WTC11 (cell line): ENCODE measurements around the gene KRT9.

Experiments used
- ATF6 ChIP-seq: sonication (generic); formaldehyde crosslinking; IDR thresholded peaks from 2 replicates; pipeline ENCODE4 v1.8.1; 2023; ENCODE audit warnings: mild to moderate bottlenecking, missing genetic modification reagents
- CREB1 ChIP-seq: sonication (generic); formaldehyde crosslinking; IDR thresholded peaks from 2 replicates; pipeline ENCODE4 v1.8.0; 2023; ENCODE audit warnings: mild to moderate bottlenecking, missing genetic modification reagents
- FOXJ3 ChIP-seq: sonication (generic); formaldehyde crosslinking; IDR thresholded peaks from 2 replicates; pipeline ENCODE4 v1.9.0; 2021; ENCODE audit warnings: missing genetic modification reagents, mild to moderate bottlenecking, borderline replicate concordance
- FOXK1 ChIP-seq: sonication (generic); formaldehyde crosslinking; IDR thresholded peaks from 2 replicates; pipeline ENCODE4 v1.8.0; 2022; ENCODE audit warnings: mild to moderate bottlenecking, moderate library complexity, missing genetic modification reagents
- FOXP4 ChIP-seq: sonication (generic); formaldehyde crosslinking; IDR thresholded peaks from 2 replicates; pipeline ENCODE4 v1.8.0; 2022; ENCODE audit warnings: mild to moderate bottlenecking, missing genetic modification reagents
- GABPB1 ChIP-seq: sonication (generic); formaldehyde crosslinking; IDR thresholded peaks from 2 replicates; pipeline ENCODE4 v1.8.1; 2023; ENCODE audit warnings: mild to moderate bottlenecking, missing genetic modification reagents
- NR1H2 ChIP-seq: sonication (generic); formaldehyde crosslinking; IDR thresholded peaks from 2 replicates; pipeline ENCODE4 v1.9.0; 2021; ENCODE audit warnings: mild to moderate bottlenecking, moderate library complexity, missing genetic modification reagents
- RELA ChIP-seq: sonication (generic); formaldehyde crosslinking; IDR thresholded peaks from 2 replicates; pipeline ENCODE4 v1.8.1; 2022; ENCODE audit warnings: missing genetic modification reagents, mild to moderate bottlenecking, borderline replicate concordance
- SP1 ChIP-seq: sonication (generic); formaldehyde crosslinking; conservative IDR thresholded peaks from 2 replicates; pipeline ENCODE4 v1.8.1; 2022; ENCODE audit warnings: missing genetic modification reagents
- TEAD1 ChIP-seq: sonication (generic); formaldehyde crosslinking; IDR thresholded peaks from 2 replicates; pipeline ENCODE4 v1.8.0; 2022; ENCODE audit warnings: mild to moderate bottlenecking, missing genetic modification reagents
- TEAD4 ChIP-seq: sonication (generic); formaldehyde crosslinking; IDR thresholded peaks from 2 replicates; pipeline ENCODE4 v1.8.0; 2022; ENCODE audit warnings: mild to moderate bottlenecking, missing genetic modification reagents
- TF ChIP-seq, protein P1 (sequence below): fragments of 200-600 bp; IDR thresholded peaks from 2 replicates; pipeline ENCODE4 v1.8.0; 2022; ENCODE audit warnings: antibody characterized with exemption

DNA sequence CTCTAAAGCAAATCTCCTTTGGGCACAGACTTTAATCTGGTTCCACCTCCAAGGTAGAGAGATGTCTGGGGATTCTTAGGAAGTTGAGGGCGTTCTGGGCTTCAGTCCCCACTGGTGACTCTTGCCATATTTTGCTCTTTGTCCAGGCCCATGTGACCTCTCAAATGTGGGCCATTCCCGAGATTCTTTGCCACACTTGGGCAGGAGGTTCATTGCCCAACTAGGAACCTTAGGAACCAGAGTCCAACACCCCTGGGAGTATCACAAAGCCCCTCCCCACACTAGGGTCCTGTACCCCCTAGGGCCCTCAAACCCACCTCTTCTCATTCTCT lies 8.4 kb upstream of the KRT9 start:
- TF ChIP-seq FOXP4 (no peak), TEAD1 (no peak), FOXK1 (no peak), FOXJ3 (CRISPR knock-in tag) (no peak), RELA (CRISPR knock-in tag) (no peak), NR1H2 (CRISPR knock-in tag) (no peak), ATF6 (CRISPR knock-in tag) (no peak), TEAD4 (no peak), GABPB1 (CRISPR knock-in tag) (no peak), SP1 (CRISPR knock-in tag) (no peak), CREB1 (no peak)
- TF ChIP-seq, protein P1, sequence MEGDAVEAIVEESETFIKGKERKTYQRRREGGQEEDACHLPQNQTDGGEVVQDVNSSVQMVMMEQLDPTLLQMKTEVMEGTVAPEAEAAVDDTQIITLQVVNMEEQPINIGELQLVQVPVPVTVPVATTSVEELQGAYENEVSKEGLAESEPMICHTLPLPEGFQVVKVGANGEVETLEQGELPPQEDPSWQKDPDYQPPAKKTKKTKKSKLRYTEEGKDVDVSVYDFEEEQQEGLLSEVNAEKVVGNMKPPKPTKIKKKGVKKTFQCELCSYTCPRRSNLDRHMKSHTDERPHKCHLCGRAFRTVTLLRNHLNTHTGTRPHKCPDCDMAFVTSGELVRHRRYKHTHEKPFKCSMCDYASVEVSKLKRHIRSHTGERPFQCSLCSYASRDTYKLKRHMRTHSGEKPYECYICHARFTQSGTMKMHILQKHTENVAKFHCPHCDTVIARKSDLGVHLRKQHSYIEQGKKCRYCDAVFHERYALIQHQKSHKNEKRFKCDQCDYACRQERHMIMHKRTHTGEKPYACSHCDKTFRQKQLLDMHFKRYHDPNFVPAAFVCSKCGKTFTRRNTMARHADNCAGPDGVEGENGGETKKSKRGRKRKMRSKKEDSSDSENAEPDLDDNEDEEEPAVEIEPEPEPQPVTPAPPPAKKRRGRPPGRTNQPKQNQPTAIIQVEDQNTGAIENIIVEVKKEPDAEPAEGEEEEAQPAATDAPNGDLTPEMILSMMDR, result no peak
